ENCODE data around the gene KRTAP4-5. TPM values are rescaled to one million over a fixed set of nuclear protein-coding genes. Genes with fewer than 3 reads are reported as not detected.

The KRTAP4-5 gene
- total RNA-seq, 3 donors from 2014 or later (not counting 1 experiment from before 2014, with no cell fraction given), result not detected

GRCh38 chr17:41176744-41177387, 27.2 kb upstream of the KRTAP4-5 start:
- no peak for TF ChIP-seq CTCF (IDR thresholded peaks at IDR 0.05)
- H3K4me1 Mint-ChIP-seq, result no peaks in the 10 kb centered on the region
- H3K36me3 Mint-ChIP-seq, result no peaks in the 10 kb centered on the region
- Histone ChIP-seq H3K27ac (ENCODE audit: low read length) (no peak overlapping the region), H3K9me3 (ENCODE audit: control insufficient read depth, insufficient read depth, low read length) (no peaks in the 10 kb centered on the region), H3K36me3 (ENCODE audit: control insufficient read depth, insufficient read depth, low read length) (no peaks in the 10 kb centered on the region), H3K4me3 (ENCODE audit: low read length) (no peak overlapping the region), H3K4me1 (ENCODE audit: control insufficient read depth, insufficient read depth, low read length) (peaks cover 5% of the 10 kb centered on the region), H3K27me3 (ENCODE audit: control insufficient read depth, insufficient read depth, low read length) (no peaks in the 10 kb centered on the region)
- no peak overlapping the region for H3K27ac Mint-ChIP-seq
- H3K4me3 Mint-ChIP-seq, result no peak overlapping the region
- 63% methylated on average over 3 of the region's 3 CpGs for WGBS (ENCODE audit: insufficient coverage)
- DNase-seq, result no peak
- no peaks in the 10 kb centered on the region for H3K9me3 Mint-ChIP-seq
- intact Hi-C loops (cut with micrococcal nuclease), result no loop called here
- H3K27me3 Mint-ChIP-seq (ENCODE audit: low read depth in 2 of 2), result peaks cover 15 to 23% of the 10 kb centered on the region in 2 donors
- no peak for ATAC-seq

GRCh38 chr17:41171886-41172285, 22.3 kb upstream of the KRTAP4-5 start:
- Mint-ChIP-seq H3K4me3 (no peak overlapping the region), H3K36me3 (no peaks in the 10 kb centered on the region)
- WGBS (ENCODE audit: insufficient coverage), result 66% methylated on average over 2 of the region's 2 CpGs

GRCh38 chr17:41168121-41168520, 18.5 kb upstream of the KRTAP4-5 start, which contains the start of gene KRTAP4-3:
TSS of gene KRTAP4-3 (minus strand) at chr17:41168221. CDS start at chr17:41168172, 49 bp downstream.
- DNase-seq (no peak), ATAC-seq (no peak)
- Histone ChIP-seq H3K27me3 (ENCODE audit: control insufficient read depth, insufficient read depth, low read length) (no peaks in the 10 kb centered on the region), H3K36me3 (ENCODE audit: control insufficient read depth, insufficient read depth, low read length) (no peaks in the 10 kb centered on the region), H3K9me3 (ENCODE audit: control insufficient read depth, insufficient read depth, low read length) (no peaks in the 10 kb centered on the region), H3K27ac (ENCODE audit: low read length) (no peak within 1 kb of the TSS), H3K4me1 (ENCODE audit: control insufficient read depth, insufficient read depth, low read length) (no peaks in the 10 kb centered on the region), H3K4me3 (ENCODE audit: low read length) (no peak within 1 kb of the TSS)
- Mint-ChIP-seq H3K27ac (no peak within 1 kb of the TSS), H3K27me3 (ENCODE audit: low read depth in 2 of 2) (peaks cover 11 to 30% of the 10 kb centered on the region in 2 donors), H3K4me1 (no peaks in the 10 kb centered on the region), H3K4me3 (no peak within 1 kb of the TSS), H3K36me3 (no peaks in the 10 kb centered on the region), H3K9me3 (no peaks in the 10 kb centered on the region)
- intact Hi-C loops (cut with micrococcal nuclease), result no loop called here
- TF ChIP-seq CTCF (IDR thresholded peaks at IDR 0.05), result no peak
- WGBS (ENCODE audit: insufficient coverage), result 100% methylated on average over 1 of the region's 1 CpG

More at GRCh38 chr17:41171886-41172285, 22.3 kb upstream of the KRTAP4-5 start:
- Mint-ChIP-seq H3K4me1 (no peaks in the 10 kb centered on the region), H3K27ac (no peak overlapping the region), H3K9me3 (no peaks in the 10 kb centered on the region), H3K27me3 (ENCODE audit: low read depth in 2 of 2) (peaks cover 14 to 28% of the 10 kb centered on the region in 2 donors)
- H3K4me1 ChIP-seq (ENCODE audit: control insufficient read depth, insufficient read depth, low read length), result peaks cover 5% of the 10 kb centered on the region
- intact Hi-C loops (cut with micrococcal nuclease), result no loop called here
- no peak for TF ChIP-seq CTCF (IDR thresholded peaks at IDR 0.05)
- no peaks in the 10 kb centered on the region for H3K9me3 ChIP-seq (ENCODE audit: control insufficient read depth, insufficient read depth, low read length)
- DNase-seq, result no peak
- no peaks in the 10 kb centered on the region for H3K36me3 ChIP-seq (ENCODE audit: control insufficient read depth, insufficient read depth, low read length)
- no peaks in the 10 kb centered on the region for H3K27me3 ChIP-seq (ENCODE audit: control insufficient read depth, insufficient read depth, low read length)
- no peak overlapping the region for H3K4me3 ChIP-seq (ENCODE audit: low read length)
- ATAC-seq, result no peak
- no peak overlapping the region for H3K27ac ChIP-seq (ENCODE audit: low read length)

- H3K4me3 ChIP-seq (ENCODE audit: low read length), result no peak overlapping the region
- no peak for ATAC-seq
- TF ChIP-seq CTCF (IDR thresholded peaks at IDR 0.05), result no peak
- H3K27me3 Mint-ChIP-seq (ENCODE audit: low read depth in 2 of 2), result peaks cover 11 to 34% of the 10 kb centered on the region in 2 donors
- no peaks in the 10 kb centered on the region for H3K36me3 ChIP-seq (ENCODE audit: control insufficient read depth, insufficient read depth, low read length)
- H3K36me3 Mint-ChIP-seq, result no peaks in the 10 kb centered on the region
- WGBS (ENCODE audit: insufficient coverage), result 84% methylated on average over 7 of the region's 7 CpGs
- H3K4me1 ChIP-seq (ENCODE audit: control insufficient read depth, insufficient read depth, low read length), result no peaks in the 10 kb centered on the region
- H3K27ac Mint-ChIP-seq, result no peak overlapping the region
- no peak for DNase-seq
- H3K27ac ChIP-seq (ENCODE audit: low read length), result no peak overlapping the region
- intact Hi-C loops (cut with micrococcal nuclease), result no loop called here
- no peaks in the 10 kb centered on the region for H3K4me1 Mint-ChIP-seq
- no peak overlapping the region for H3K4me3 Mint-ChIP-seq
- H3K27me3 ChIP-seq (ENCODE audit: control insufficient read depth, insufficient read depth, low read length), result no peaks in the 10 kb centered on the region
- no peaks in the 10 kb centered on the region for H3K9me3 ChIP-seq (ENCODE audit: control insufficient read depth, insufficient read depth, low read length)
- no peaks in the 10 kb centered on the region for H3K9me3 Mint-ChIP-seq
These were observed 17.9 kb upstream of the KRTAP4-5 start for GRCh38 chr17:41167561-41167960.

Data from natural killer cell (primary cell).